Neural cell (in vitro differentiated cells): ENCODE results near the gene RAB3IP. TPM values are rescaled to one million over a fixed set of nuclear protein-coding genes. Genes with fewer than 3 reads are reported as not detected.

Experiments
- H2AFZ ChIP-seq: fragments of 200-600, 300-800 bp; sonication (generic), shearing (Covaris generic); 2 replicates; pipeline ENCODE4 v1.6.0; 2014; ENCODE audit warnings: low read depth, mild to moderate bottlenecking, antibody characterized with exemption, low read length, moderate library complexity
- H3F3A ChIP-seq: fragments of 200-600 bp; shearing (Covaris generic); 2 replicates; pipeline ENCODE4 v1.6.1; 2016; ENCODE audit warnings: mild to moderate bottlenecking, moderate library complexity, mixed read lengths, antibody characterized with exemption, low read length; ENCODE audit not compliant: insufficient read depth, poor library complexity, severe bottlenecking
- H3K27ac ChIP-seq: fragments of 200-600, 300-800 bp; sonication (generic), shearing (Covaris generic); 2 replicates; pipeline ENCODE4 v1.5.1; 2014; ENCODE audit warnings: mild to moderate bottlenecking, low read length, moderate library complexity
- H3K27me3 ChIP-seq: fragments of 300-800, 200-600 bp; sonication (generic), shearing (Covaris generic); 2 replicates; pipeline ENCODE4 v1.6.0; 2014; ENCODE audit warnings: mild to moderate bottlenecking, low read depth, low read length, moderate library complexity; ENCODE audit not compliant: insufficient read depth
- H3K36me3 ChIP-seq: fragments of 300-800, 200-600 bp; sonication (generic), shearing (Covaris generic); 2 replicates; pipeline ENCODE4 v1.5.1; 2014; ENCODE audit warnings: mild to moderate bottlenecking, antibody characterized with exemption, low read length, moderate library complexity; ENCODE audit not compliant: insufficient read depth
- H3K4me2 ChIP-seq: fragments of 300-800, 200-600 bp; sonication (generic), shearing (Covaris generic); 2 replicates; pipeline ENCODE4 v1.6.0; 2014; ENCODE audit warnings: mild to moderate bottlenecking, low read length
- H3K4me3 ChIP-seq: fragments of 300-800, 200-600 bp; sonication (generic), shearing (Covaris generic); 2 replicates; pipeline ENCODE4 v1.5.1; 2014; ENCODE audit warnings: mild to moderate bottlenecking, low read length, moderate library complexity
- H3K79me2 ChIP-seq: fragments of 200-600 bp; shearing (Covaris generic); replicated peaks from 2 replicates; pipeline ENCODE4 v1.6.0; 2014; ENCODE audit warnings: mild to moderate bottlenecking, low read length, moderate library complexity; ENCODE audit not compliant: insufficient read depth
- H3K9ac ChIP-seq: fragments of 300-800, 200-600 bp; sonication (generic), shearing (Covaris generic); 2 replicates; pipeline ENCODE4 v1.6.1; 2016; ENCODE audit warnings: mild to moderate bottlenecking, low read length, mixed read lengths
- H3K9me2 ChIP-seq: fragments of 200-600 bp; shearing (Covaris generic); 2 replicates; pipeline ENCODE4 v1.6.1; 2016; ENCODE audit warnings: mild to moderate bottlenecking, low read length, mixed read lengths; ENCODE audit not compliant: insufficient read depth
- H3K9me3 ChIP-seq: fragments of 200-600, 300-800 bp; sonication (generic), shearing (Covaris generic); 2 replicates; pipeline ENCODE4 v1.6.1; 2016; ENCODE audit warnings: mild to moderate bottlenecking, mixed run types, low read length, moderate library complexity, mixed read lengths
- H4K20me1 ChIP-seq: fragments of 200-600 bp; shearing (Covaris generic); 2 replicates; pipeline ENCODE4 v1.6.1; 2016; ENCODE audit warnings: mild to moderate bottlenecking, mixed run types; ENCODE audit not compliant: insufficient read depth
- CTCF ChIP-seq: fragments of 450-650 bp; IDR thresholded peaks from 2 replicates; pipeline ENCODE4 v1.5.1; 2014; ENCODE audit warnings: antibody characterized with exemption, mild to moderate bottlenecking, moderate library complexity; ENCODE audit not compliant: poor library complexity, severe bottlenecking
- EZH2 ChIP-seq: fragments of 200-600, 300-800 bp; shearing (Covaris generic), sonication (generic); IDR thresholded peaks from 2 replicates; pipeline ENCODE4 v1.6.1; 2014; ENCODE audit warnings: antibody characterized with exemption, low read length, borderline replicate concordance, mild to moderate bottlenecking; ENCODE audit not compliant: insufficient read depth, poor library complexity, severe bottlenecking
- MXI1 ChIP-seq: fragments of 450-650 bp; conservative IDR thresholded peaks from 2 replicates; pipeline ENCODE4 v1.6.1; 2014; ENCODE audit warnings: antibody characterized with exemption, mild to moderate bottlenecking; ENCODE audit not compliant: poor library complexity, severe bottlenecking
- POLR2AphosphoS5 ChIP-seq: IDR thresholded peaks from 2 replicates; pipeline ENCODE4 v1.6.1; 2012
- RAD21 ChIP-seq: fragments of 450-650 bp; conservative IDR thresholded peaks from 2 replicates; pipeline ENCODE4 v1.6.1; 2014; ENCODE audit warnings: antibody characterized with exemption, mild to moderate bottlenecking, moderate library complexity
- SMC3 ChIP-seq: fragments of 450-650 bp; conservative IDR thresholded peaks from 2 replicates; pipeline ENCODE4 v1.6.1; 2014; ENCODE audit warnings: antibody characterized with exemption, mild to moderate bottlenecking, moderate library complexity; ENCODE audit not compliant: poor library complexity
- TAF1 ChIP-seq: IDR thresholded peaks from 2 replicates; pipeline ENCODE4 v1.6.1; 2012; ENCODE audit warnings: low read depth
- polyA plus RNA-seq: library from polyadenylated mRNA; depleted of rRNA; stranded (reverse); fragments of >200 nt; gene quantifications from 2 replicates; pipeline ENCODE4 v1.2.3, GENCODE V29; 2014

RAB3IP gene
- polyA plus RNA-seq, 1 donor from 2014 or later = 24.6 TPM

DNA sequence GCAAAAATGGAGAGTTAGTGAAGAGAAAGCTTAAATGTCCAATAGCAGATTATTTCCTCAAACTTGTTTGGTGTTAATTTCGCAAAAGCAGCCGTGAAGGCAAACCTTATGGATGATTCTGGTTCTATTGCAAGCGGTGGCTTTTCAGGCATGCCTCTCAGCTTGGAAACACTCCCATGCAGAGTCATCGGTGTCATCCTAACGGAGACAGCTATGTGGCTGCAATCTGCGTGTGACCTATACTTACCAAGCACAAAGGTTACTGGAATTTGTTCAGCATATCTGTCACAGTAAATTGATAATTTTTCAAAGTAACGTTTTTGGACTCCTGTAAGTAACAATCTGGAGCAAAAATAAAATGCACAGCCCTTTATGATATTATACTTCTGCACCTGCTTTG lies 44.5 kb upstream of the RAB3IP start:
- no peak overlapping the region for H2AFZ ChIP-seq
- no peaks in the 10 kb centered on the region for H3F3A ChIP-seq
- TF ChIP-seq EZH2 = no peak
- no peak for TF ChIP-seq TAF1
- no peaks in the 10 kb centered on the region for H3K27me3 ChIP-seq
- H3K4me2 ChIP-seq = no peak overlapping the region
- no peaks in the 10 kb centered on the region for H4K20me1 ChIP-seq
- H3K79me2 ChIP-seq = no peaks in the 10 kb centered on the region
- no peaks in the 10 kb centered on the region for H3K36me3 ChIP-seq
- H3K9me3 ChIP-seq = no peaks in the 10 kb centered on the region
- no peak overlapping the region for H3K9ac ChIP-seq
- H3K4me3 ChIP-seq = no peak overlapping the region
- H3K27ac ChIP-seq = no peak overlapping the region
- no peaks in the 10 kb centered on the region for H3K9me2 ChIP-seq

GRCh38 chr12:69698054-69698453 lies 40.6 kb upstream of the RAB3IP start:
- no peaks in the 10 kb centered on the region for H3K79me2 ChIP-seq
- H3K4me2 ChIP-seq = no peak overlapping the region
- H3K27me3 ChIP-seq = no peaks in the 10 kb centered on the region
- no peak overlapping the region for H3K27ac ChIP-seq
- no peak overlapping the region for H2AFZ ChIP-seq
- H3K9ac ChIP-seq = no peak overlapping the region
- H3K9me3 ChIP-seq = no peaks in the 10 kb centered on the region
- H3K4me3 ChIP-seq = no peak overlapping the region
- TF ChIP-seq RAD21 (no peak), SMC3 (no peak), CTCF (no peak)
- H3F3A ChIP-seq = no peaks in the 10 kb centered on the region
- H3K36me3 ChIP-seq = no peaks in the 10 kb centered on the region
- no peaks in the 10 kb centered on the region for H3K9me2 ChIP-seq
- no peaks in the 10 kb centered on the region for H4K20me1 ChIP-seq

DNA sequence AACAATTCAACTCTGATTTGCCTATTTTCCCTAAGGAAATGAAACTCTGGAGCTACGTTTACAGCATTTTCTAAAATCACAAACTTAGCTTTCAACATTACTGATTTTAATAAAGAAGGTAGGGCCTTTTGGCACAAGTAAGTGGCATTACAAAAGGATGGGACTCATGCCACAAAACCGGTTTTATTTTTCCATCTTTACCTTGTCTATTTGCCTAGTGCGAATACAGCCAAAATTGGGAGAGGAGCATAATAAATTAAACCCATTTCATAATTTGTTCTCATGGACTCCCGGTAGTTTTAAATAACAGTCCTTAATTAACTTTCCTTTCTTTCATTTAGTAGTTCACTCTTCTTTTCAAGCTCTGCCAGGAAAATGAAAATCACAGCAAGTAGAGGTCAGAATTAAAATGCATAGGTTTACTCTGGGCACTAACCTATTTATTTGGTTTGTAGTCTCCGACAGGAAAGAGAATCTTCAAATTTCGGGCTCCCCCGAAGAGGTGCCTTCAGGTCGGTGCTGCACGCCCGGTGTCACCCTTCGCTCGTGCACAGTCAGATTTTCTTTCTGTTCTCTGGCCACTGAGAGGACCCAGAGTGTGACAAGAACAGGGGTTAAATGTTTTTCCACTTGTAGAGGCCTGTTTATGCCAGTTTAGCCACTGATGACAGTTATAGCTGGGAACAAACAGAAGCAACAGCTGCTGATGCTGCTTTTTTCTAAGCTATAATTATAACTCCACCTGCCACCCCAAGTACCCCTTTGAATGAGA lies 39.7 kb upstream of the RAB3IP start, which contains the start of gene BEST3:
Gene BEST3, minus strand, starts transcription at position 535 of the 772 bp plus-strand sequence. CDS start 1,505 bp downstream, outside the sequence.
- Histone ChIP-seq H3K4me2 (no peak within 1 kb of the TSS), H3K4me3 (no peak within 1 kb of the TSS)

More for the DNA sequence above, 39.7 kb upstream of the RAB3IP start, which contains the start of gene BEST3:
- H3K9me2 ChIP-seq = no peaks in the 10 kb centered on the region
- H3K36me3 ChIP-seq = no peaks in the 10 kb centered on the region
- H3K79me2 ChIP-seq = no peaks in the 10 kb centered on the region
- TF ChIP-seq EZH2 = no peak
- TF ChIP-seq SMC3 = no peak
- no peak for TF ChIP-seq MXI1
- TF ChIP-seq POLR2AphosphoS5 = no peak
- TF ChIP-seq CTCF = no peak
- TF ChIP-seq TAF1 = no peak
- H3K9ac ChIP-seq = no peak within 1 kb of the TSS
- H3K27me3 ChIP-seq = no peaks in the 10 kb centered on the region
- H2AFZ ChIP-seq = no peak within 1 kb of the TSS
- H3K9me3 ChIP-seq = no peaks in the 10 kb centered on the region
- H3F3A ChIP-seq = no peaks in the 10 kb centered on the region
- no peaks in the 10 kb centered on the region for H4K20me1 ChIP-seq
- no peak within 1 kb of the TSS for H3K27ac ChIP-seq
